Activated CD4-positive, alpha-beta T cell treated with anti-CD3 and anti-CD28 coated beads, Interleukin-2, amount 50 U/mL, for 16 hours (primary cell): ENCODE measurements around the gene COL16A1.

ENCODE experiments used
- DNase-seq: peaks from one replicate; pipeline ENCODE4 v3.0.0-alpha.2; 2020

The COL16A1 gene

DNA sequence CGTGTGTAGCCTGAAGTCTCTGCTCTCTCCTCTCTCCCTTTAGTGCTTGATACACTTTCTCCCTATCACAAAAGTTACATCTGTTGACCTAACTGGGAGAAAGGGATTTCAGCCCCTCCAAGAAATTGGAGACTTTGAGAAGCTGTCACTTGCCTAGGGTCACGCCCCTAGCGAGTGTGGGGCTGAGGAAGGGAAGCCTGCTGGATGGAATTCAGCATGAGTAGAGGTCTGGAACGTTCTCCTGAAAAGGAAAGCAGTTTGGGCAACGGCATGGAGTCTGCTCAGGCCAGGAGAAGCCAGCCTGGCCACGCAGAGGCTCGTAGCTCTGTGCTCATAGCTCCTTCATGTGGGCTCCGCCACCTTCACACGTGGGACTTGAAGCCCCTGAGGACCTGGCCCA is 22.4 kb downstream of the COL16A1 start:
- no peak for DNase-seq

DNA sequence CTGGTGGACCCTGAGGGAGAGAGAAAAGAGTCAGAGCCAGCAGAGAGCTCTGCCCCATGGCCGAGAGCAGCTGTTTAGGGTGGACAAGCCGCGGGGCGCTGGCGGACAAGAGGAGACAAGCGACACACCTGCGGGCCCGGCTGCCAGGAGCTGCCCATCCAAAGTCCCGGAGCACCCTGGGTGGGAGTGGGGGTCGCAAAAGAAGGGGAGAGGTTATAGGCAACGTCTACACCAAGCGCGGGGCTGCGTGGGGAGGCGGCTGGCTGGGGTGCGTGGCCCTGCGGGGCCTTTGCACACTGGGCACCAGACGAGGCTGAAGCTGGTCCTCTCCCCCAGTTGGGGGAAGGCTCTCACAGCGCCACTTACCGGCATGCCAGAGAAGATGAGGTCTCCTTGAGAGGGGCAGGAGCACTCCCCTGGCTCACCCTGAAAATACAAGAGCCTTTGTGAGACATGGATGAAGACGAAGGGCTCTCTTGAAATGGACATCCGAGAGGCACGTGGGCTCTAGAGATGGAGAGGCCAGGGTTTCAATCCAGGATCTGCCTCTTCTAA is 24.1 kb downstream of the COL16A1 start:
- no peak for DNase-seq

DNA sequence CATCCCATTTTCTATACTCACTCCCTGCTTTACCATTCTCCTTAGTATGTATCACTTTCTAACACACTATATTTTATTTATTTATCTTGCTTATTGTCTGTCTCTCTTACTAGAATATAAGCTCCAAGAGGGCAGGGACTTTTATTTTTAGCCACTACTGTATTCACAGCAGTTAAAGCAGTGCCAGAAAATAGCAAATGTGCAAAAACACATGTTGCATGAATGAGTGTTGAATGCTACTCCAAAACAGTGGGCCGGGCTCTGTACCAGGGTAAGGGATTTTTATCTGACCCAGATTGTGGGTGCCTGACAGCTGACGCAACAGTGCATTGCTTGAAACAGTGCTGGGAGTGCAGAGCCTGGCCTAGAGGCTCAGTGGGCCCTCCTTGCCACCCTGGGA is 24.7 kb downstream of the COL16A1 start:
- no peak for DNase-seq

DNA sequence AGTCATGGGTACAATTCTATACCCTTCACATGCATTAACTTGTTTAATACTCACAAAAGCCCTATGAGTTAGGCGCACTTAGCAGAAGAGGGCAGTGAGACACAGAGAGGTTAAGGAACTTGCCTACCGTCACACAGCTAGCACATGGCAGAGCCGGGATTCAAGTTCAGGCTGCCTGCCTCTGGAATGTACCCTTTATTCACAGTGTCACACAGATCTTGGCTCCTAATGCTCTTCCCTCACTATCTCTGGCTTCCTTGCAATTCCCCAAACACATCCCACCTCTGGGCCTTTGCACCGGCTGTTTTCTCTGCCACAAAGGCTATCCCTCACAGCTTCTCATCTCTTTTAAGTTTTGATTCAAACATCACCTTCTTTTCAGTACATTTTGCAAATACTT is 25.1 kb downstream of the COL16A1 start:
- DNase-seq: no peak

DNA sequence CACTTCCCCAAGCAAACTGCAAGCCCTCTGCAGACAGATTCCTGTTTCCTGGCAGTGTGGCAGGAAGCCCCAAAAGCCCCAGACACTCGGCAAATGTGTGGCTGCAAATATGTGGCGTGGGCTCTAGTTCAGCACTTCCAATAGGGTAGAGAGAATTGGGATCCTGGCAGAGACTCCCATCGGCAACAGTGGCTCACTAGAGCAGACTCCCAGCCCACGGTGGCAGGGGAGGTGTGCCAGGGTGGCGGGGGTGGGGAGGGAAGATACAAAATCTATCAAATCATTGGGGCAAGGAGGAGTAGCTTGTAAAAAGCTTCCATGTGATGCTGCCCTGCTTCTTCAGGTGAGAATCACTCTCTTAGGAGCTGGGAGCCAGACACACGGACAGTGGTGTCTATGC is 25.9 kb downstream of the COL16A1 start:
- no peak for DNase-seq

DNA sequence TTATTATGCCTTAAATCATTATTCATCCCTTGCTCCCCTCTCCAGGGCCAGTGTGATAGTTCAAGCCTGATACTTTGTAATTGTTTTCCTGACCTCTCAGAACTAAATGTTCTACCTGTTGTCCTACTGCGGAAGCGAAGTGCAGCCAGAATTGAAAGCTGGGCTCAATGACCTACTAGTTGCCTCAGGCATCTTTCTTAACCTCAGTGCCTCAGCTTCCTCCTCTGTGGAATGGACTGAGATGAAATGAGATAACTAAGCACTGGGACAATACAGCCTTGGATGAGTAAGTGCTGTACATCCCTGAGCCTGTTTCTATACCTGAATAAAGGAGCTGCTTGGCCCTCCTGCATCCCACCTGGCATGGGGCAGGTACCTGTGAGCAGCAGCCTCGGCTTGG is 26.4 kb downstream of the COL16A1 start:
- no peak for DNase-seq

DNA sequence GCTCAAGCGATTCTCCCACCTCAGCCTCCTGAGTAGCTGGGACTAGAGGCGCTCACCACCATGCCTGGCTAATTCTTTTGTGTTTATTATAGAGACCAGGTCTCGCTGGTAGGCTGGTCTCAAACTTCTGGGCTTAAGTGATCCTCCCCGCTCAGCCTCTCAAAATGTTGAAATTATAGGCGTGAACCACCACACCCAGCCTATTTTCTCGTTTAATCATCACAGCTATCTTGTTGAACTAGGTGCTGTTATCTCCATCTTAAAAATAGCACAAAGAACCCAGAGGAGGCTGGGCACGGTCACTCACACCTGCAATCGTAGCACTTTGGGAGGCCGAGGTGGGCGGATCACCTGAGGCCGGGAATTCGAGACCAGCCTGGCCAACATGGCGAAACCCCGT is 28.1 kb downstream of the COL16A1 start:
- no peak for DNase-seq

DNA sequence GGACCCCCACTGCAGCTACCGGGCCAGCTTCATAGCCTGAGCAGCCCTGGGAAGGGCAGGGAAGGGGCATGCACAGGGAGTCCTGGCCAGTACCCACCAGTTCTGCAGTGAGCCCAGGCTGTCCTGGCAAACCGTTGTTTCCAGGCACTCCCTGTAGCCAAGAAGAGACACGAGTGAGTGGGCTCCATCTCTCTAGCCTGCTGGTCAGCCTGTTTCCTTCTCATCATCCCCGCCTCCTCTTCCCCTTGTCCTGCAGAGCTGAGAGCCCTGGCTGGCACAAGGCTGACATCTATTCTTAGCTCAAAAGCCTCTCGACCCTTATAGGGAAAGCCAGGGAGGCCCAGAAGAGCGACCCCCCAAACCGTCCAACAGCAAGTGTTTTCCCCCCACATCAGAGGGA is 28.7 kb downstream of the COL16A1 start:
- DNase-seq: no peak

DNA sequence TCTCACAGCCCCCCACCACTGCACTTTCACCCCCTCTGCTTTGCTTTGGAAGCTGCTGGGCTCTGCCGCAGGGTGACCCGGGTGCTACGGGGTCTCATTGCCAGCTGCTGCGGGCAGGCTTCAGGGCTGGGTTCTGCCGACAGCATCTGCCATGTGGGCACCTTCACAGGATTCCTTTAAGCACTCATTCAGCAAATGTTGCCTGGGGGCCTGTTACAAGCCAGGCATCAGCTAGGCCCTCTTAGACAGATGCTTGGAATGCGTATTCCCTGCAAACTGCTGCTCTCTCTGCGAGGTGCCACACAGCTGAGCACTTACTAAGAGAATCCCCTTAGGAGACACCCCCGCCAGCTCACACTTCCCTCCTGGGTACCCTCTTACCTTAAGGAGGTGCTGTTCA is 29.2 kb downstream of the COL16A1 start:
- no peak for DNase-seq

DNA sequence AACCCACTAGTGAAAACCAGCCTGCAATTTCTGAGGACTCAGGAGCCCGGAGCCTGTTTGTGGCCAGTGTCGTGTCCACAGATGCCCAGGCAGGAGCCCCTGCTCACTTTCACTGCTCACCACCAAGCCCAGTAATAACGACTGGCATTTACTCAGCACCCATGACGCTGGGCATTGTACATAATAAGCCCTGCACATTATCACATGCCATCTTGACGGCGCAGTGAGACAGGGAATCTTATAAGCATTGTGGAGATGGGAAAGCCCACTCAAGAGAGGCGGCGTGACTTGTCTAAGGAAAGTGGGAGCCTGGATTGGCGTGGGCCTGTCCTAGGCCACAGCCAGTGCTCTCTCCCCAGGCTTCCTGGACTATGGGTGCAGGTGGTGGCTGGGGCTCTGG is 30.4 kb downstream of the COL16A1 start:
- DNase-seq: no peak

DNA sequence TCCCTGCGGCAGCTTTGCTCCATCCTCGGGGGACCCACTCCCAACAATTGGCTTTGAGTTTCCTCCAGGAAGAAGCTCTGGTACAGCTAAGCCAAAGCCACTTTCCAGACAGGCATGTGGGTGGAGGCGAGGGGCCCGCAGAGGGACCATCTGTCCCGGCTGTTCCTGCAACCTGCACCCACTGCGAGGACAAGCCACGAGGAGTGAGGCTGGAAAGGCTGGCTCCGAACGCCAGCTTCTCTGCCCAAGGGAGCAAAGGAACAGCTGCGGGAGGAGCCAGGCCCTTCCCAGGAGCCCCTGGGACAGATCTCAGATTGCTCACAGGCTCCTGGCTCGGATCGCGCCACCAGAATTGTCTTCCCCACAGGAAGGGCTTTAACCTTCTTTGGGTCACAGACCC is 30.8 kb downstream of the COL16A1 start:
- no peak for DNase-seq

DNA sequence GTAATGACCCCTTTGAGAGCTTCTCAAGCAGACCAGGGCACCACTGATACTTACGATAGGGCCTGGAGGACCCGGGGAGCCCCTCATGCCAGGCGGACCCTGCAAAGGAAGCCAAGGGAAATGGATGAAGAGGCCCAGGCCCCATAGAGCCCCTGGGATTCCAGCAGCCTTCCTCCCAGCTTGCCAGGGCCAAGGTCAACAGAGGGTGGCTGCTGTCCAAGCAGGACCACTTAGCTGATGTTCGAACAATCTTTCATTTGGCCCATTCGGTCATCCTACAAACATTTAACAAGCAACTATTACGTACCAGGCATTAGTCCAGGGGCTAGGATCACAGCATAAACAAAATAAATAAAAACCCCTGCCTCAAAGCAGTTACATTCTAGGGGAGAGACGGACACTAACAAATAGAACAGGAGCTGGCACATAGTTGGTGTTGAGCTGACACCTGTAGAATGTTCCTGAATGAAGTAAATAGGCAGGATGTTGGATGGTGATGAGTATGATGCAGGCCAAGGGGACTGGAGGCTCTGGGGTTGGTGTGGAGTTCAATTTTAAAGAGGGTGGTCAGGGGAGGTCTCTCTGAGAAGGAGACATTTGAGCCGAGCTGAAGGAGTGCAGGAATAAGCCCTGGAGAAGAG is 32.1 kb downstream of the COL16A1 start:
- DNase-seq: no peak

DNA sequence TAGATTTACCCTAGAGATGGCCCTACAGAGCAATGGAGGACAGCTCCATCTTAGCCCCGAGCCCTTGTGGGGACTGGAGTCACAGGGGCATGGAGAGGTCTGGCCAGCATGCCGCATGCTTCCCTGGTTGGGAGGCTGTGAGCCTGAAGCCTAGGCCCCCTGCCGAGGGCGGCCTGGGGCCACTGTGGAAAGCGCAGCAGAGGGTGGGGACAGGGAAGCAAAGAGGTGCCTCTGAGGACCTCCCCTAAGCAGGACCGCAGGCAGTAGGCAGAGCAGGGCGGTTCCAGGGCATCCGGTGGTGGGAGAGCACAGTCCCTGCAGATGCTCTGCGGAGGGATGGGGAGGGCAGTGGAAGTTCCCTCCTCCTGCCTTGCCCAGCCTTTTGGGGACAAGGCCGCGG is 32.7 kb downstream of the COL16A1 start:
- no peak for DNase-seq

DNA sequence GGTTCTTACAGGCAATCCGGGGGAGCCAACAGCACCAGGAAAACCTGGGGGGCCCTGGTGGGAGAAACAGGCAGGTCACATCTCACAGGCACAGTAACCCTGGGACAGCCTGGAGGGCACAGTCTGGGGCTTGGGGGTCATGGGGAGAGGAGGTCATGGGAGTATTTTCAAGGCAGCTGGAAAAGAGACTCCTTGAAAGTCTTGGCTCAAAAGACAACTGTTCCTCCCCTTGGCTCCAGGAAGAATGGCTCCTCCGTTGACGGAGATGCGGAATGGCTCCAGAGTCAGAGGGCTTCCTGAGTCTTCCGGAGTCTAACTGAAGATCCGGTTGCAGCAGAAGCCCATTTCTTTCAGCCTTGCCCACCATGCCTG is 33.2 kb downstream of the COL16A1 start:
- no peak for DNase-seq

DNA sequence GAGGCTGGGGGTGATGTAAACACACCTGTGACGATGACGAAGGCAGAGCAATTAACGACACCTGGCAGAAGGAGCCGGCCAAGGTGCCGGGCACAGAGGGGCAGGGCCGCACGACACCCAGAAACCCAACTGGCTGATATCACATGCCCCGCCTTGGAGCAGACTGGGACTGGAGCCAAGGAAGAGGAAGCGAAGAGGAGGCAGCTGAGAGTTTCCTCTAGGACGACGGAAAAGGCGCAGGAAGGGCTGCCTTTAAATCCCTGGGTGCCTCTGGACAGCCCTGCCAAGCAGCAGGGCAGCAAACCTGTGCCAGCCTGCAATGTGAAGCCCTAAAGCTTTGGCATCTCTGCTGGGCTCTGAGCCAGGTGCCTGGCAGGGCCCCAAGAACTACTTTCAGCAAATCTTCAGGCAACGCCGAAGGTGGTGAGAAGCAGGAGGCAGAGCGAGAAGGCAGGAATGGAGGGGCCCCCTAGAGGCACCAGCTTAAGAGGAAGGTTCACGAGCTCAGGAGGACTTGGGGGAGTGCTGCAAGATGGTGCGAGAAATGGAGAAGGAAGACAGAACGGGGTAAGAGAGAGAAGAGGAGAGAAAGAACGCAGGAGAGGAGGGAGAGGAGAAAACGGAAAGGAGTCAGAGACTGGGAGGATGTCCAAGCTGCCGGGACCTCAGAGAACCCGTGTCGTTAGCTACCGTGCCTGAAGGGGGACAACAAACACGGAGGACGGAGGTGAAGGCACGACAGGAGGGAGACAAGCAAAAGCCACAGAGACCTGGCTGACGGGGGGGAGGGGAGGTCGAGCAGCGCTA is 33.8 kb downstream of the COL16A1 start:
- peak; percentile 12 for DNase-seq

DNA sequence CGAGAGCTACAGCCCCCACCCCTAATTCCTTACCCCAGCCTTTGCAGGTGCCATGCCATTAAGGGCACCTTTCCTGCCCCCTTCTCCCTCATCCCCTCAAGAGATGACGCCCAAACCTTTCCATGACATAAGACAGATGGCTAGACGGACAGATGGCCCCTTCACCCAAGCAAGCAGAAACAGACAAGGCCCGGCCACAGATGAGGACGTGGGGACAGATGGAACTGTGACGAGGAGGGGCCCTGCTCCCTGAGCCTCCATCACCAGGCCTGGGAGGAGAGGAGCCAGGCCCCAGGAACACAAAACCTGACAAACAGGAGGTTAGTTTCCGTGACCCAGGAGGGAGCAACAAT is 34.4 kb downstream of the COL16A1 start:
- no peak for DNase-seq

DNA sequence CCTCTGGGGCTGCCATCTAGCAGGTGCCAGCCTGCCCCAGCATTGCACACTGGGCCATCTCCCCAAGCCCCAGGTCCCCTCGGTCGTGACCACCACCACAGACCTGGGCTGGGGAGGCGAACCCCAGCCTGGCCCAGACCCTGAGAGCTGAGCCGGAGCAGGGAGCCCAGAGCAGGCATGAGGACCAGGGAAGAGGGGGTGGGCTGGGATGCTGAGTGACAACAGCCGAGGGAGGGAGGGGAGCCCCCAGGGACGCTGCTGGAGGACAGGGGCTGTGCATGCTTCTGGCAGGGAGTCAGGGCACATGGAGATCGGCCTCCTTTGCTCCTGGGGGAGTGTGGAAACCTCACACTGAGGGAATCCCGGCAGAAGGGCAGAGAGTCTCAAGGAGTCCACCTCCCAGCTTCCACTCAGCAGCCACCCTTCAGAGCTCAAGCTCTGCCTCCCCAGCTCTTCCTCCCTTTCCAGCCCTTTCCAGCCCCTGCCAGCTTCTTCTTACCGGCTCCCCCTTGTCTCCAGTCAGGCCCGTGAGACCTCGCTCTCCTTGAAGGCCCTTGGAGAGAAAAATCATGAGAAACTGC is 35.4 kb downstream of the COL16A1 start:
- DNase-seq: no peak

DNA sequence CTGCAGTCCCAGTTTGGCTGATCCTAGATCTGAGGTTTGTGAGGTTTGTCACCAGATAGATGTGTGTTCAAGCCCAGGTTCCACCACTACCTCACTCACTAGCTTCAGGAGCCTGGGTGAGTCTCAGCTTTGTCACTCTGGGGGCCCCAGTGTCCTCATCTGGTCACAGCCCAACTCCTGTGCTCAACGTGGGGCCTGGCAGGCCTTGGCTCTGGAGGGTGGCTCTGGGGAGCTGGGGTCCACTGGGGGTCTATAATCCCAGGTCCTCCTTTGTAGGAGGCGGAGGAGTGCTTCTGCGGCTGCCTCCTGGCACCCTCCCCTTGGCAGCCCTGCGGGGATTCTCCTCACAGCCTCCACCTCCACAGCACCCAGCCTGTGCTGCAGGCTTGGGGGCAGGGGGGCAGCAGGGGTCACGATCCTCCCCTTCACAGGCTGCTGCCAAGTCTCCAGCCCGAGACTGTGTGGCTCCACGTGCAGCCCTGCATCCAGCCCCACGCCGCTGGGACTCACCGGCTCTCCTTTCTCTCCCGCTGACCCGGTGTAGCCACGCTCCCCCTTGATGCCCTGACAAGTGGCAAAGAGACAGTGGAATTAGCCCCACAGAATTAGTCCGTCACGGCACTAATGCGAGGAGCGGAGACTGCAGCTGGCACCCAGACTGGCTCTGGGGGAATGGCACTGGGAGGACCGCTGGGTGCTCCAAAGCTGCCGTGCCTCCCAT is 36.6 kb downstream of the COL16A1 start:
- DNase-seq: no peak

DNA sequence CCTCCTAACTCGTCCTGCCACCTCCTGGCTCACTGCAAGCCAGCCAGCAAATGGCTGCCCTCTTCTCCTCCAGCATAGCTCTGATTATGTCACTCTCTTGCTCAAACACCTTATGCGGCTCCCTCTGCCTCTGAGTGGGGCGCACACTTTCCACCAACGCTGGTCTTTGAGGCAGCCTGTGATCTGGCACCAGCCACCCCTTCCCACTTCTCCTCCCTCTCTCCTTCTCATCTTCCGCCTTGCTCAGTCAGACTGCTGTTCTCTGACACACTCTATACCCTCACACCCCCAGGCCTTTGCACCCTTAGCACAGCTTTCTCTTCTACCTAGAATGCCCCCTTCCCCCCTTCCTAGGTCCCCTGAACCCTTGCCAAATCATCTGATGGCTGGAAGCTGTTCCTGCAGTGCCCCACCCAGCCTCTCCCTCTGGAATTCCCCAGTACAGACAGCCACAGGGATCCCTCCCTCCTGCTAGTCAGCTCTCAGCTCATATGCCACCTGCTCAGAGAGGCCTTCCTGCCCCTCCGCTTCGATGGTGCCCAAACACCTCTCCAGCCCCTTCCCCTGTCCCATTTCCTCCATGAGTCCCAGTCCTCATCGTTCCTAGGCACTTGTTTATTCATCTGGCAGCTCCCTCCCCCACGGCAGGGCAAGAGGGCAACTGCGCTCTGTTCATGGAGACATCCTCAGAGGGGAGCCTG is 37.4 kb downstream of the COL16A1 start:
- no peak for DNase-seq

DNA sequence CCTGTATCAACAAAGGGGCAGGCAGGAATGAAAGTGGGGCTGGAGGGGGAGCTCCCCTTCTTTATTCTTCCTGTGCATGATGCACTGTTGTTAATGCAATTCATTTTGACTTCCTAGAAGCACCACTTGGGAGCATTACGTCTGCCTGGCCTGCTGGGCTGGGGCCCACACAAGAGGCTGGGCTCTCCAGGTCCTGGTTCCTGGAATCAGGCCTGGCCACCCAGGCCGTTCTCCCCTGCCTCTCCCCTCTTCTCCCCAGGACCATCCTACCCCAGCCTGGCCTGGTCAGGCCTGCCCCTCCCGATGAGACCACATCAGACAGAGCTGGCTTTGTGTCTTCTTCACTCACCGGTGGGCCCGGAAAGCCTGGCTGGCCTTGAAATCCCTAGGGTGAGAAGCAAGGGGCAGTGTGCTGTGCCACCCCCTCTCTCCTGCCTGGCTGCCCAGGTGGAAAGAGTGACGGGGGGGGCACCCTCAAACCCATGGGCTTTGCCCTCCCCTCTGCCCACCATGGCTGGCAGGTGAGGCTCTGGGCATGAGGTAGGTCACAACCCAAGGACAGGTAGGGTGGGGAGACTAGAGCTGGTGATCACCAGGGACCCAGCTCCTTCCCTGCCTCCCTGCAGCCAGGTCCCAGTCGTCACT is 38.5 kb downstream of the COL16A1 start:
- DNase-seq: no peak

DNA sequence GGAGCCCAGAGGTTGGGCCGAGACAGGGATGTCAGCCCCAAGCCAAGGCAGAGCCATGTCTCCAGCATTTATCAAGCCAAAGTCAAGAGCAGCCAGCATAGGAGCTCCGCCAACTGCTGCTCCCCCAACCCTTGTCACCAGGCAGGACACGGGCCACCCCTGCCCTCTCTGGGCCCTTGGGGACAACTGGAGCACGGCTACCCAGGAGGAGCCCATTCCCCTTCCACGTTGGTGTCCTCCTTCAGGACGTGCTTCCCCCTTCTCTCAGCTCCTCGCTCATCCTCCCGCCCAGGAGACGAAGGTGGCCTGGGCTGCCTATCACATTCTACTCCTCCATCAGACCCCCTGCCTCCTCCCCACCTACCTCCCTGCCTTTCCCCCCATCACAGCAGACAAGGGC is 39.3 kb downstream of the COL16A1 start:
- no peak for DNase-seq
